GM10266 (cell line): ENCODE results near the gene PLCD1.
"Not testable (repeated sequence)": the region's sequence is repeated elsewhere in the genome, so short reads cannot be mapped to it uniquely, and the experiment has no call there.

Experiments
- DNase-seq: peaks from one replicate; pipeline ENCODE4 v3.0.0; 2012; ENCODE audit errors: extremely low spot score
- CTCF ChIP-seq: IDR thresholded peaks from 2 replicates; pipeline ENCODE4 v1.5.1; 2012; ENCODE audit warnings: mild to moderate bottlenecking, low read depth; ENCODE audit not compliant: control insufficient read depth, insufficient read depth; ENCODE audit errors: missing control alignments

The PLCD1 gene

DNA sequence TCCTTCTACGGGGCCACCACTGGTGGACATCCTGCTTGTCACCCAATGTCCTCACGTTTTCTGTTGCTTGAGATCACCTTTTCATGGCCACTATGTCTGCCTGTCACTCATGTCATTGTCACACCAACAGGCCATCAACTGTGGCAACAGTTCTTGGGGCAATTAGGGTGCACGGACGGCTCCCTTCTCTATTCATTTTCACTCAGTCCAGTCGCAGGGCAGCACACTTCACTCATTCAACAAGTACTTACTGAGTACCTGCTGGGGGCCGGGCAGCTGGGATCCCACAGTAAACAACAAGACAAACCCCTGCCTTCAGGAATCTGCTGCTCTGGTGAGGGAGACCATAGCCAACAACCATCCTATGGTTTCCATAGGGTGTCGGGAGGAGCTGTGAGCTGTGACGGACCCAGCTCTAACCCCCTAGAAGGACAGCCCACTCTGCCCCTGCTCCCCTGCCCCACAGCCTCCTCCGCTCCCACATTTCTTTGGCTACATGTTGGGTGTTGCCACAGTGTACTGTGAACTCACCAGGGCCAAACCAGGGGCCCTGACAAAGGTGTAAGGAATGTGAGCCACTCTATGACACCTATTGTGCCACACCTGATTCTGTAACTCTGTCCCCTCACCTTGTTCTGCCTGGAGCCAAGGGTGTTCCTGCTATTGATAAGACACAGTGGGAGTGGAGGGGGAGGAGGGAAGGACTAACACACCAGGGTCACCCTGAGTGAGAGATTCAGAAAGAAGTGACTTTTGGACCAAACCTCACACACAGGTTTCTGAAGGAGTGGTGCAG is 37.0 kb downstream of the PLCD1 start:
- DNase-seq = no peak
- no peak for TF ChIP-seq CTCF

DNA sequence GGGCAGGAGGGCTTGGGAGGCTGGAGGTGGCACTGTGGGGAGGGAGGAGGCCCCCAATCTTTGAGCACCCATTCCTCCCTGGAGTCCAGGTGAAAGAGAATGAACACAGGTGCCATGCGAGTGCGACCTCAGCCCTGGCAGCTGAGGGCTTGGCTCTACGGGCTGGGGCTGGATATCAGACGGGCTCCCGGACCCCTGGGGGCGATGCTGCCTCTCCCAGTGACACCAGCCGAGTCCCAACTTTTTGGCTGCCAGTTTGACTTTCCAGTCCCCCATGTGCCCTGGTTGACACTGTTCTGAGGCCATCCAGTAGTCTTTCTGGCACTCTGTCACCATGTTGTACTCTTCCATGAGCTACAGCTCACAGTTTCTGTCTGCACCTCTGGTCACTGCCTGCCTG is 37.6 kb downstream of the PLCD1 start:
- DNase-seq = no peak
- TF ChIP-seq CTCF = no peak

GRCh38 chr3:37991109-37991508 is 38.3 kb downstream of the PLCD1 start:
- no peak for TF ChIP-seq CTCF
- DNase-seq = no peak

DNA sequence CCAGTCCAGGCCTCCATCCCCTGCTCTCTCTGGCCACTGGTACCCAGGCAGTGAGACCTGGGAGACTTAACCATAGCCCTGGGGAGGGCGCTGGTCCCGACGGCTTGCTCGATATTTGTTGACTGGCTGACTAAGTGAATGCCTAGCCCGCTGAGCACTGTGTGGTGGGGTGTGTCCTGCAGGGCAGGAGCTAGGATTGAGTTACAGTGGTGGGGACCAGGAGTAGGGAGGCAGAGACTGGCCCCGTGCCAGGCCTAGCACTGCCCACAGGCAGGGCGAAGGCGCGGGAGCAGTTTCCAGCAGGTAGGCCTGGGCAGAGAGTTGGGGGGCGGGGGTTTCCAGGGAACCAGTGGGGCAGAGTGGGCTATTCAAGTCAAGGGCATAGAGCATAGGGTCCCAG is 38.9 kb downstream of the PLCD1 start, which contains the start of gene VILL:
Gene VILL, plus strand, starts transcription at position 260 of the 400 bp plus-strand sequence. CDS start 2,887 bp downstream, outside the sequence.
- no peak for DNase-seq
- no peak for TF ChIP-seq CTCF

DNA sequence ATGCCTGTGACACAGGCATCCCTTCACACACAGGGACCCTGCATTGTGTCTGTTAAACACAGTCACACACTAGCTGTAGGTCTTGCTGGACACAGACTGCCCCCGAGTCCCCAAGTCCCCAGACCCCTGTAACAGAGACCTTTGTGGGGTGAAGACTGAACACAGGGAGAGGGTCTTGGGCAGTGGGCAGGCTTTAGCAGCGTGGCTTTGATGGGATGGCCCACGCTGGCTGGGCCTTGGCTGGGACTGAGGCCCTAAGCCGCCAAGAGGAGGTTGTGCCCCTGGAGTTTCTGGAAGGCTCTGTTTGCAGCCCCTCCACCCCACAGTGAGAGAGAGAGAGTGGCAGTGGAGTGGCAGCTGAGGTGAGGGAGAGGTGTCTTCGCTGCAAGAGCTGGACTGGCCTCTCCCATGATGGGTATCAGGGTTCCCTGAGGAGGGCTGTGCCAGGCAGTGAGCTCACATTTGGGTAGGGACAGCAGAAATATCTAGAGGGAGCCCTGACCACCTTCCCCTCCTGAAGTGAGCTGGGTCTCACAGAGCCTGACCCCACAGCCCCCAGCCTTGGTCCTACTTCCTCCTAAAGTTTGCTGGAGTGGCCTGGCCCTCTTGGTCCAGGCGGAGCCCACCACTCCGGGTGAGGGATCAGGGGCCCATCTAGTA is 39.5 kb downstream of the PLCD1 start:
- TF ChIP-seq CTCF = no peak
- DNase-seq = no peak

DNA sequence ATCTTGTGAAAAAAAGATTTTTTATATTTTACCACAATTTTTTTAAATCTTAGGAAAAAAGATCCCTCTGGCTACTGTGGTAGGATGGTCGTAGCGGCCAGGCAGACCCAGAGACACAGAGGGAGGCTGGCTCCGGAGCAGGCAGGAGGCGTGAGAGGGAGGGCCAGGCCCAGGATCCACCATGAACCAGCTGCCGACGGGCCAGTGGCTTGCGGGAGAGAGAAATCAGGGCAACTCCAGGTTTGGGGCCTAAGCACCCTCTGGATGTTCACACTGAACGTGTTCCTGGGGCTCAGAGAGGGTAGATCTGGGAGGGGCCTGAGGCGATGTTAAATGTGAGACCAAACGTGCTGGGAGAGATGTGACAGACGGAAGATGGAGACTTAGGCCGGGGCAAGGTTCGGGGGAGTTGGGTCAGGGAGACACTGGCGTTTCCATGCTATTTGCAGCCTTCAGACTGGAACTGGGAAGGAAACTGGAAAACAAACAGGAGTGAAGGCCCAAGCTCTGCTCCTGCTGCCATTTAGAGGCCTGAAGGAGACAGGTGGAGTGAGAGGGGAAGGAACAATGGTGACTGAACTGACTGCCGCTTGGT is 40.4 kb downstream of the PLCD1 start:
- TF ChIP-seq CTCF = no peak
- DNase-seq = no peak

DNA sequence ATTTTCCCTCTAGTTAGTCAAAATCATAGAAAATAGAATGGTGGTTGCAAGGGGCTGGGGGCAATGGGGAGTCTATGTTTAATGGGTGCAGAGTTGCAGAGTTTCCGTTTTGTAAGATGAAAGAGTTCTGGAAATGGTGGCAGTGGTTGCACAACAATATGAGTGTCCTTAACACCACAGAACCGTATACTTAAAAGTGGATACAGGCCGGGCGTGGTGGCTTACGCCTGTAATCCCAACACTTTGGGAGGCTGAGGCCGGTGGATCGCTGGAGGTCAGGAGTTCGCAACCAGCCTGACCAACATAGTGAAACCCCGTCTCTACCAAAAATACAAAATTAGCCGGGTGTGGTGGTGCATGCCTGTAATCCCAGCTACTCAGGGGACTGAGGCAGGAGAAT is 41.1 kb downstream of the PLCD1 start:
- DNase-seq = not testable (repeated sequence)
